HG03095 (cell line): ENCODE results near the gene ZBTB47.

Experiments used
- ATAC-seq: cut with Tn5 transposase; IDR thresholded peaks from one replicate; pipeline ENCODE4 v1.9.1; 2021; ENCODE audit warnings: moderate library complexity; ENCODE audit not compliant: unreplicated experiment

ZBTB47 gene

DNA sequence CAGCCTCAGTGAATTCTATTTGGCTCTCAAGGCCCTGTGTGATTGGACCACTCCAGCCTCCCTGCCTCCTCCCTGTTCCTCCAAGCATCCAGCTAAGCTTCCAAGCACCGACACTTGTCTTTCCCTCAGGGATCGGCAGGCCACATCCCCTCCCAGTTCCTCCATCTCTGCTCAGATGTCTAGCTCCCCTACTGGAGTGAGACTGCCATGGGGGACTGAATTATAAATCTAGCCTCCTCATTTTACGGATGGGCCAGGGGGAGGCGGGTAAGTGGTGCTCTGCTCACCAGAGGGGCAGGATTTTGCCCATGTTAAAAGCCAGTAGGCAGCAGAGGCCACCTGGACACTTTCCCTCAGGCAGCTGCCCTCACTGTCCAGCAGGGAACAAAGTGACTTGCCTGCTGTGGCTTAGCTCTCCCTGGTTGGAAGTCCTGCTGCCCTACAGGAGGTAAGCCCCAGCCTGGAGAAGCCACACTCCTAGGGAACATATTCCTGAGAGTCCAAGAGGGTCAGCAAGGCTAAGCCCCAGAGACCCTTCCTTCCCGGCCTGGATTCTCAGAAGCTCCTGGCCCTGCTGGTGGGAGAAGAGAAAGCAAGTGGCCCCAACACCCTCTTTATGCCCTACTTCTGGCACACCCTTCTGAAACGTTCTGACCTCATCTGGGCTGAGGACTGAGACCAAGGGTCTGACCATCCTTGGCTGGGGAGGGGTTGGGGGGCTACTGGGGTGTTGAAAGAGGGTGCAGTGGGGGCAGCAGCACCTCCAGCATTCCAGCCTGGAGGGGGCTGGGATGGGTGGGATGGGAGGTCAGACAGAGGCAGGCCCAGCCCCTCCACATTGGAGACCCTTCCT, 58.2 kb downstream of the ZBTB47 start:
- ATAC-seq: no peak

DNA sequence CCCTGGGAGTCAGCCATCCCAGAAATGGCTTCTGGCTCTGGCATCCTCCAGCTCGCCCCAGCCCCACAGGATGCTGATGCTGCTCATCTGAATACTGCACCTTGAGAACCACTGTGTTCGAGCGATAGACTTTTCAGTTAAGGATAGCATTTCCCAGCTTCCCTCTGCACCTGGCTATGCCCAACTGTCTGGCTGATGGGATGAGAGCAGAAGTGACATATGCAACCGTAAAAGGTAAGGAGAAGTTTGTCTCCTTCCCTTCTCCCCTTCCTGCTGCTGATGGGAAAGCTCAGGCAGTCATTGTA, 58.8 kb downstream of the ZBTB47 start:
- ATAC-seq: no peak

DNA sequence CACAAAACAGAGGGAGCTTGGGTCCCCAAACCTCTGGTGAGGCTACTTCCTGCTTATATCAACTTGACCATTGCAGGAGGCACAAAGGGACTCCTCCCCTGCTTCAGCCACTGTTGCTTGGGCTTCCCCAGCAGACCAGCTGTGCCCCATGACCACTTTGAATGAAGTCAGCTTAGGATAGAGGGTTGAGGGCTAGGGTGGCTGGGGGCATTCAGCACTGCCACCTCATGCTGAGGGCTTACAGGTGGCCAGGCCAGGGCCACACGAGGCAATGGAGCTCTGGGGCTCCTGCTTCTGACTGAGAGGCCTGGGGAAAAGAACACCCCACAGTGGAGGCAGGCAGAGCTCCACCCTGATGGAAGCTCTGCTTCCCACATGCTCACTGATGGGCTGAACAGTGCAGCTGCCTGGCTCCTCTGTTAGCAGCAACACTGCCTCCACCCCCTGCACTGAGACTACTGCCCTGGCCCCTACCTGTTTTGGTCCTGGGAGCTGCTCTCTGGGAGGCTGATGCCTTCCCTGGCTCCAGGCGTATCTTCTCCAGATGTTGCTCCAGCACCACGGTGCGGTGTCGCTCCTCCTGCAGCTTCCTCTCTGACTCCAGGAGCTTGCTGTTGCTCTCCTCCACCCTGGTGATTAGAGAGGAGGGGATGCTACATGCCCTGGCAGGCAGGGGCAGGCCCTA, 59.3 kb downstream of the ZBTB47 start:
- ATAC-seq: no peak

DNA sequence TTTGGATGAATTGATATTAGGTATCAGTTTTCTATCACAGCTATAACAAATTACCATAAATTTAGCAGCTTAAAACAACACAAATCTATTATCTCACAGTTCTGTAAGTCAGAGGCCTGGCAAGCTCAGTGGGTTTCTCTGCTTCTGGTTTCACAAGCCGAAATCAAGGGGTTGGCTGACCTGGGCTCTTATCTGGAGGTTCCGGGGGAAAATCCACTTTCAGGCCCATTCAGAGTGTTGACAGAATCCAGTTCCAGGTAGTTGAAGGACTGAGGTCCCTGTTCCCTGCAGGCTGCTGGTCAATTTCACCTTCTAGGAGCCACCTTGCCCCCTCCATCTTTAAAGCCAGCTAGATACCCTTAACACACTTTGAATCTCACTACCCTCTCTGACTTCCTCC, 60.2 kb downstream of the ZBTB47 start:
- ATAC-seq: no peak

DNA sequence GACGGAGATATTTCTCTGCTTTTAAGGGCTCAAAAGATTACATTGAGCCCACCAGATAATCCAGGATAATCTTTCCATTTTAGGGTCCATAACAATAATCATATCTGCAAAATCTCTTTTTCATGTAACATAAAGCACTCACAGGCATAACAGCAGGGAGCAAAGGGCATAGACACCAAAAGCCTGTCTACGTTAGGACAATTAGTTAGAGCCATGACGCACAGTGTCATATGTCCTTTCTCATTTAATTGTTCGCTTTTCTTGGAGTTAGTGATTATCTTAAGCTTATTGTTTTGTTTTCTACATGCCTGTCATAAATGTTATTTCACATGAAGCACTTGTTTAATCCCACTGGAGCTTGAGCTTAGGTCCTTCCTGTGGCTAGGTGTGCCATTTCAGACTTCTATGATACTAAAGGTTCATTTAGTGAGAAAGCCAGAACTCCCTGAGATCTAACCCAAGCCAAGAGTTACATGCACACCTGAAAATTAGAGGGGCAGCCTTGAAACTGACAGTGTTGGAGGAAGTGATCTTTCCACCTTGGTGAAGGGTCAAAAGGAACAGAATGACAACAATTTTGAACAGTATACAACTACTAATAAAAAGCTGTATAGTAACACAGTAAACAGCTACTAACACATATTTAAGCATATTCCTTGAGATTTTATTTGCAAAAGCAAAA, 60.8 kb downstream of the ZBTB47 start:
- ATAC-seq: no peak
